NCI-H1436 treated with DMSO at 0.1 percent for 48 hours (cell line): ENCODE data around the gene CYP4F12.
"Not testable (repeated sequence)": the region's sequence is repeated elsewhere in the genome, so short reads cannot be mapped to it uniquely, and the experiment has no call there.

Experiments used
- DNase-seq: peaks from one replicate; lab custom pipeline; 2025; lab: John Stamatoyannopoulos, UW

The CYP4F12 gene

DNA sequence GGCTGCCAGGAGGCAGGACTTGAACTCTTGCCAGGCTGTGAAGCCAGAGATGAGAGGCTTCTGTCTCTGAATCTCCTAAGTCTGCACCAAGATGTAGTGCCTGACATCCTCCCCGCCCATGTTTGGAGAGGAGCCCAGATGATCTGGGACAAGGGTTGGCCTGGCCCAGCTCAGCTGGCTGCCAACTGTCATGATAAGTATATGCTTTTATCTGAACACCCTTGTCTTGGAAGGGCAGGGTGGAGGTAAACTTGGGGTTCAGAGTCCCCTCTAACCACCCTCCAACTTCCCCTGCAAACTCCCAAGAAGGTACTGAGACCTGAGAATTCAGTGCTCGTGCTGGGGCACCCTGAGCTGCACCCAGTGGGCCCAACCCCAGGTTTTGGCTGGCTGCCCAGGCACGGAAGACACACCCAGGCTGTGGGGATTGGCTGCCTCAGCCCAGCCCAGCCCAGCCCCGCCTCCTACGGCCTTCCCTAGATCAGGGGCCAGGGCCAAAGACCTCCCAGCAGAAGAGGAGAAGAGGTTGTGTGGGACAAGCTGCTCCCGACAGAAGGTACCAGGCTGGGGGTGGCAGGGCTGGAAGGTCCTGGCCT lies at the start of gene CYP4F12:
Gene CYP4F12 (plus strand): TSS at position 508 of the 596 bp plus-strand sequence. CDS start 443 bp downstream, outside the sequence.
- no peak for DNase-seq

DNA sequence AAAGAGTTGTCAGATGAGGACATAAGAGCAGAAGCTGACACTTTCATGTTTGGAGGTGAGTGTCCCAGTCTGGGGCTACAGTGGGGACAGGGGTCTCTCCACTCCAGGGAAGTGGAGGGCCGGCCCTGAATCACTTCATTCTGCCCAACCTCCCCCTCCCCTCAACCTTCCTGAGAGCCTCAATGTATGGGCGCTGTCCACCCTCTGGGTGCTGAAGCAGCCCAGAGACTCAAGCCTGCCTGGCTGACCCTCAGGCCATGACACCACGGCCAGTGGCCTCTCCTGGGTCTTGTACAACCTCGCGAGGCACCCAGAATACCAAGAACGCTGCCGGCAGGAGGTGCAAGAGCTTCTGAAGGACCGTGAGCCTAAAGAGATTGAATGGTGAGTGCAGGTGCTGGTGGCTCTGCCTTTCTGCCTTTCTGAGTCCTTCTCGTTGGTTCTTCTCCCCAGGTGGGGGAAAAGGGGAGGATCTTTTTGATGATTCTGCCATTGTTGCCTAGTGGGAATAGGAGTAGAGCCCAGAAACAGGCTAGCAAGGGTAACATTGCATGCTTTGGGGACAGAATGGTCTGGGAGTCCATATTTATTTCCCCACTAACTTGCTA lies 49.1 kb upstream of the CYP4F12 start:
- no peak for DNase-seq

- no peak for DNase-seq
These were observed 44.5 kb upstream of the CYP4F12 start for GRCh38 chr19:15628236-15629002.

DNA sequence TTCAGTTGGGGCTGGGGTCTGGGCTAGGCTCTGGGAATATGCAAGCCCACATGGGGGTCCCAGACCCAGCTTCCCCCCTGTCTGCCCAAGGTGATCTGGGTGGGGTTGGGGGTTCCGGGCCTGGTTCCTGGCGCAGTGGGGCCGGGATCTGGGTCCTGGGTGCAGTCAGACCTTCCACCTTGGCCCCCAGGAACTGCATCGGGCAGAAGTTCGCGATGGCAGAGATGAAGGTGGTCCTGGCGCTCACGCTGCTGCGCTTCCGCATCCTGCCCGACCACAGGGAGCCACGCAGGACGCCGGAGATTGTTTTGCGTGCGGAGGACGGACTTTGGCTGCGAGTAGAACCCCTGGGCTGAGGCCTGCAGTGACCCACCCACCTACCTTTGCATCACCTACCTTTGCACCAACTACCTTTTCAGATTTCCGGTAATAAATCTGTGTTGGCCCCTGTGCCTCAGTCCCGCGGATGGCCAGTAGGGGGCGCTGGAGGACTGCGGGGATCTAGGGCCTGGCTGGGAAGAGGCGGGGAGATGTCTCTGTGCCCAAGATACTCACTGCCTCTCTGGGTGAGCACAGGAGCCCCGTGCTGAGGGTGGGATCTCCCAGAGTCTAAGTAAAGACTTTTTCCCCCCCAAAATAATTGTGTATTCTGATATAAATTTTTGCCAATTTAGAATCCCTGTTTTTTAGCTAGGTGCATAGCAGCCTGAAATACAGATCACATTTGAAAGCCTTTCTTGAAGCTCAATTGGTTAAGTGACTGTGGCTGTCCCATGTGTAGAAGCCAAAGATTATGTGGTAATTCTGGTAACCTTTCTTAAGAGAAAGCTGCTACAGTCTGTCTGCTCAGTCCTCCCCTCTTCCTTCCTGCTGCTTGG lies 43.6 kb upstream of the CYP4F12 start:
- DNase-seq, result no peak

GRCh38 chr19:15631817-15632216 lies 41.1 kb upstream of the CYP4F12 start:
- no peak for DNase-seq

DNA sequence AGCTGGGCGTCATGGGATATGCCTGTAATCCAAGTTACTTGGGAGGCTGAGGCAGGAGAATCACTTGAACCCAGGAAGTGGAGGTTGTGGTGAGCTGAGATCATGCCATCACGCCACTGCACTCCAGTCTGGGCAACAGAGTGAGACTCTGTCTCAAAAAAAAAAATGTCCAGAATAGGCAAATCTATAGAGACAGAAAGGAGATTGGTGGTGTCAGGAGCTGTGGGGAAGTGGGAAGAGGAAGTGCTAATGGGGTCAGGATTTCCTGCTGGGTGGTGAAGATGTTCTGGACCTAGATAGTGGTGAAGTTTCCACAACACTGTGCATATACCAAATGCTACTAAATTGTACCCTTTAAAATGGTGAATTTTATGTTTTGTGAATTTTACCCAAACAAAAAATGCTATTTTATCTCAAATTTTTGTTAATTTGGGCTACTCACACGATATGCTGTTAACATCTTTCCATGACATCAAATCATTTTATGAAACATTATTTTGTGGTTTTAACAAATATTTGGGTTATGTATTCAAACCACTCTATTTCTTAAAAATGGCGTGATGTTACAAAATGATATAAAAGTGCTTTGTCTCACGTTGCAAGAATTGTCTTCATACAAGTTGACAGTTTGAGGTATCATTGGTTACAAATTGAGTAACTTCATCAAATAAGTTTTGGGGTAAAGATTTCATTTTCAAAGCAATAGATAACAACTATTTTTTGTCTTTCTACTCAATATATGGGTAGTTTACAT lies 39.6 kb upstream of the CYP4F12 start:
- DNase-seq, result no peak

DNA sequence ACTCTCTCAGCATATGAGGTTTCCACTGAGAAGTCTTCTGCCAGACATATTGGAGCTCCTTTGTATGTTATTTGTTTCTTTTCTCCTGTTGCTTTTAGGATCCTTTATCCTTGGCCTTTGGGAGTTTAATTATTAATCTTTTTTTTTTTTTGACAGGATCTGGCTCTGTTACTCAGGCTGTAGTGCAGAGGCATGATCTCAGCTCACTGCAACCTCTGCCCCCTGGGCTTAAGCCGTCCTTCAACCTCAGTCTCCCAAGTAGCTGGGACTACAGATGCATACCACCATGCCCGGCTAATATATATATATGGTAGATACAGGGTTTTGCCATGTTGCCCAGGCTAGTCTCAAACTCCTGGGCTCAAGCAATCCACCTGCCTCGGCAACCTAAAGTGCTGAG lies 38.8 kb upstream of the CYP4F12 start:
- no peak for DNase-seq

DNA sequence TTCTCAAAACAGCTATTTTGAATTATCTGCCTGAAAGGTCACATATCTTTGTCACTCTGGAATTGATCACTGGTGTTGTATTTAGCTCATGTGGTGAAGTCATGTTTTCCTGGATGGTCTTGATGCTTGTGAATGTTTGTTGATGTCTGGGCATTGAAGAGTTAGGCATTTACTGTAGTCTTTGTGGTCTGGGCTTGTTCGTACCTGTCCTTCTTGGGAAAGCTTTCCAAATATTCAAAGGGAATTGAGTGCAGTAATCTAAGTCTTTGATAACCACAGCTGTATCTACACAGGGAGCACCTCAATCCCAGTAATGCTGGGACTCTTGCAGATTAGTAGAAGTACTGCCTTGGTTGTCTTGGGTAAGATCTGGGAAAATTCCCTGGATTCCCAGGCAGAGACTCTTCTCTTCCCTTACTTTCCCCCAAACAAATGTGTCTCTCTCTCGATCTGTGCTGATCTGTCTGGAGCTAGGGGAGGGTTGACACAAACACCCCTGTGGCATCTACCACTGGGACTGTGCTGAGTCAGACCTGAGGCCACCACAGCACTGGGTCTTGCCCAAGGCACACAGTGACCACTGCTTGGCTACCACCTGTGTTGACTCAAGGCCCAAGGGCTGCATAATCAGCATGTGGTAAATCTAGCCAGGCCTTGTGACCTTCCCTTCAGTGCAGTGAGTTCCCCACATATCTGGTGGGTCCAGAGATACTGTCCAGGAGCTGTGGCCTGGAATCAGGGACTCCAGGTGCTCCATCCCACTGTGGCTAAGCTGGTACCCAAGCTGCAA lies 37.7 kb upstream of the CYP4F12 start:
- no peak for DNase-seq

DNA sequence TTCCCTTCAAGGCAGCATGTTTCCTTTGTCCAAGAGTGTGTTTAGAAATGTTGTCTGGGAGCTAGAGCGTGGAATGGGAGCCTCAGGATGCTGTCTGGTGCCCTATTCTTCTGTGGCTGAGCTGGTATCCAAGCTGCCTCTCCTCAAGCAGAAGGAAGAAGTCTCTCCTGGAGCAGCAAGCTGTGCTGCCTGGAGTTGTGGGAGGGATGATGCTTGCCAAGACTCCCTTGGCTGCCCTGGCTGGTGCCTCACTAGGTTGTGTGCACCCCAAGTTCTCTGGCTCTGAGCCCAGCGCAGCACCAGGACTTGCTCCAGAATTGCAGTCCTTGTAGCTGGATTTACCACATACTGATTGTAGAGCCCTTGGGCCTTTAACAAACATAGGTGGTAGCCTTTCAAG lies 36.9 kb upstream of the CYP4F12 start:
- DNase-seq, result no peak

- no peak for DNase-seq
These were observed 33.3 kb upstream of the CYP4F12 start for GRCh38 chr19:15639596-15639995.

DNA sequence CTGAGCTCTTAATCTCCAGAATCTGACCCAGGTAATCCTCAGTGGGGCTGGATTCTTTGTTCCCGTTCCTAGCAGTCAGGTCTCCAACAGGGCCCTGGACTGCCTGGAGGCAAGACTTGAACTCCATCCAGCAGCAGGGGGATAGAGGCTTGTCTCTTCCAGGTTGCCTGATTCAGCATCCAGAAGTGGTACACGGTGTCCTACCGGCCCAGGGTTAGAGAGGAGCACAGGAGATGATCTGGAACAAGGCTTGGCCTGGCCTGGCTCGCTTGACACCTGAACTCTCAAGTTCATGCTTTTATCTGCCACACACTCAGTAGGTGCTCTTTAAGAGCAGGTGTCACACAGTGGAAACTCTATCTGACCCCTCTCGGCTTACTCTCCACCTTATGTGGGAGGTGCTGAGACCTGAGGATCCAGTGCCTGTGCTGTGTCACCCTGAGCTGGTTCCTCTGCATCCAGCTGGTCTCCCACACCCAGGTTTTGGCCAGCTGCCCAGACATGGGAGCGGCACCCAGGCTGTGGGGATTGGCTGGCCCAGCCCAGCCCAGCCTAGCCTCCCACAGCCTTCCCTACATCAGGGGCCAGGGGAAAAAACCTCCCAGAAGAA lies 32.5 kb upstream of the CYP4F12 start, which contains the start of gene CYP4F3:
Gene CYP4F3 (plus strand): TSS at position 604 of the 610 bp plus-strand sequence. CDS start 519 bp downstream, outside the sequence.
- no peak for DNase-seq

GRCh38 chr19:15640904-15641597 lies 31.8 kb upstream of the CYP4F12 start:
- DNase-seq, result no peak

DNA sequence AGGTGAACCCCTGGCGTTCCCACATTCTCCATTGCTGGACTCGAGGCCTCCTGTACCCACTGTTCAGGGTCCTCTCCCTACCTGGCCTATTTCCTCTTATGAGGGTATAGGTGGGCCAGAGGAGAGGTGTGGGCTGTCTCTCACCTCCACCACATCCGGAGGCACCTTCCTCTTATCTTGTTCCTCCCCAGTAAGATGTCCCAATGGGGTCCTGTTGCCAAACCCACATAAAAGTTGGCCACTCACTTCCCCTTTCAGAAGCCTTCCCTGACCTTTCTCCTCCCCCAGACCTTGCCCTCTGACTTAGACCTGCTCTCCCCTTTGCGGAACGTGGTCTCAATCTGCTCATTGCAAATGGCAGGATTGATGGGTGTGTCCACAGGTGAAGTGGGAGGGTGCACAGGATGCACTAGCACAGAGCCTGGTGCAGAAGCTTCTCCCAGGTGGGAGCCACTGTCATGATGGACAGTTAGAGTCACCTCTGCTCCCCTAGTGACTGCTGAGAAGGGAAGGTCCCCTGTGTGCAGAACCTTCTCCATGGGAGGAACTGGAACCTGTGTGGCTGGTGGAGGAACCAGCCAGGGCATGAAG lies 30.9 kb upstream of the CYP4F12 start:
- DNase-seq, result no peak

- no peak for DNase-seq
These were observed 30.1 kb upstream of the CYP4F12 start for GRCh38 chr19:15642807-15643206.

- no peak for DNase-seq
These were observed 29.5 kb upstream of the CYP4F12 start for GRCh38 chr19:15643387-15643786.

- DNase-seq, result no peak
These were observed 28.7 kb upstream of the CYP4F12 start for GRCh38 chr19:15644066-15644741.

- DNase-seq, result no peak
These were observed 28.1 kb upstream of the CYP4F12 start for GRCh38 chr19:15644816-15645215.

- DNase-seq, result no peak
These were observed 23.4 kb upstream of the CYP4F12 start for GRCh38 chr19:15649526-15649925.

GRCh38 chr19:15650123-15650522 lies 22.8 kb upstream of the CYP4F12 start:
- not testable (repeated sequence) for DNase-seq
